HepG2 (cell line): ENCODE measurements around the gene NRG4. TPM values are rescaled to one million over a fixed set of nuclear protein-coding genes. Genes with fewer than 3 reads are reported as not detected.

Source experiments
- CHD4 ChIP-seq: fragments of 200-600 bp; sonication (generic); IDR thresholded peaks from 2 replicates; pipeline ENCODE4 v1.7.0; 2017; ENCODE audit warnings: mild to moderate bottlenecking, low read length, borderline replicate concordance
- CSRNP1 ChIP-seq: sonication (generic); formaldehyde crosslinking; IDR thresholded peaks from 2 replicates; pipeline ENCODE4 v1.8.1; 2023; ENCODE audit warnings: mild to moderate bottlenecking, missing genetic modification reagents
- ELF4 ChIP-seq: sonication (generic); formaldehyde crosslinking; IDR thresholded peaks from 2 replicates; pipeline ENCODE4 v1.5.0; 2020; ENCODE audit warnings: missing genetic modification reagents, mild to moderate bottlenecking, moderate library complexity, borderline replicate concordance
- MAX ChIP-seq: IDR thresholded peaks from 2 replicates; pipeline ENCODE4 v1.6.1; 2012; ENCODE audit warnings: inconsistent platforms
- MED13 ChIP-seq: sonication (generic); formaldehyde crosslinking; IDR thresholded peaks from 2 replicates; pipeline ENCODE4 v1.5.0; 2020; ENCODE audit warnings: missing genetic modification reagents
- PRMT3 ChIP-seq: sonication (generic); formaldehyde crosslinking; IDR thresholded peaks from 2 replicates; pipeline ENCODE4 v1.8.1; 2022; ENCODE audit warnings: low read depth, mild to moderate bottlenecking, moderate library complexity, missing genetic modification reagents, borderline replicate concordance
- RXRA ChIP-seq: sonication (generic); formaldehyde crosslinking; IDR thresholded peaks from 2 replicates; pipeline ENCODE4 v1.5.1; 2020; ENCODE audit warnings: missing genetic modification reagents
- SALL1 ChIP-seq: sonication (generic); formaldehyde crosslinking; IDR thresholded peaks from 2 replicates; pipeline ENCODE4 v1.8.0; 2022; ENCODE audit warnings: mild to moderate bottlenecking, missing genetic modification reagents
- TCF12 ChIP-seq, 2 experiments: fragments of 450-650 bp in 1 of 2; sonication (generic) in 1 of 2; formaldehyde crosslinking in 1 of 2; IDR thresholded peaks; 2 replicates each; pipeline versions ENCODE4 v1.6.1 to v1.8.0; 2017 to 2022; ENCODE audit warnings: antibody characterized with exemption in 1 of 2, mild to moderate bottlenecking in 1 of 2, missing genetic modification reagents in 1 of 2, moderate library complexity in 1 of 2
- ZNF143 ChIP-seq: sonication (generic); formaldehyde crosslinking; IDR thresholded peaks from 2 replicates; pipeline ENCODE4 v1.4.0; 2020; ENCODE audit warnings: missing genetic modification reagents
- ZNF280B ChIP-seq: sonication (generic); formaldehyde crosslinking; IDR thresholded peaks from 2 replicates; pipeline ENCODE4 v1.5.0; 2020; ENCODE audit warnings: missing genetic modification reagents, mild to moderate bottlenecking, borderline replicate concordance
- ZNF280D ChIP-seq: sonication (generic); formaldehyde crosslinking; IDR thresholded peaks from 2 replicates; pipeline ENCODE4 v1.5.1; 2020; ENCODE audit warnings: mild to moderate bottlenecking, missing genetic modification reagents
- ZNF460 ChIP-seq: sonication (generic); formaldehyde crosslinking; IDR thresholded peaks from 2 replicates; pipeline ENCODE4 v1.5.1; 2020; ENCODE audit warnings: missing genetic modification reagents, mild to moderate bottlenecking, borderline replicate concordance
- ZNF552 ChIP-seq: sonication (generic); formaldehyde crosslinking; IDR thresholded peaks from 2 replicates; pipeline ENCODE4 v1.9.0; 2022; ENCODE audit warnings: missing genetic modification reagents, mild to moderate bottlenecking, borderline replicate concordance
- ZNF569 ChIP-seq: sonication (generic); formaldehyde crosslinking; IDR thresholded peaks from 2 replicates; pipeline ENCODE4 v1.5.0; 2020; ENCODE audit warnings: mild to moderate bottlenecking, missing genetic modification reagents, moderate library complexity, borderline replicate concordance
- ZNF703 ChIP-seq: sonication (generic); formaldehyde crosslinking; IDR thresholded peaks from 2 replicates; pipeline ENCODE4 v1.5.1; 2020; ENCODE audit warnings: missing genetic modification reagents, mild to moderate bottlenecking, moderate library complexity, borderline replicate concordance
- ZNF775 ChIP-seq: sonication (generic); formaldehyde crosslinking; IDR thresholded peaks from 2 replicates; pipeline ENCODE4 v1.4.0; 2020; ENCODE audit warnings: missing genetic modification reagents, mild to moderate bottlenecking, moderate library complexity, borderline replicate concordance
- ZSCAN29 ChIP-seq: sonication (generic); formaldehyde crosslinking; conservative IDR thresholded peaks from 2 replicates; pipeline ENCODE4 v1.4.0; 2020; ENCODE audit warnings: mild to moderate bottlenecking, missing genetic modification reagents
- polyA plus RNA-seq, 8 experiments: library from polyadenylated mRNA; depleted of rRNA in 3 of 8; stranded (reverse) in 7 of 8; unstranded in 1 of 8; fragments of >200 nt; fragmentation: Illumina TruSeq in 4 of 8; extraction: Trizol in 4 of 8; gene quantifications; 2 replicates each; pipeline versions ENCODE4 v1.2.1 to v1.2.3, GENCODE V29; 2011 to 2016; ENCODE audit warnings: low read depth in 4 of 8, missing spikeins in 1 of 8, mixed read lengths in 1 of 8; ENCODE audit not compliant: insufficient read depth in 1 of 8
- total RNA-seq, 5 experiments: library from RNA; depleted of rRNA; stranded (reverse); fragments of >200 nt; fragmentation: Illumina TruSeq; extraction: Trizol; gene quantifications; 2 replicates each; pipeline ENCODE4 v1.2.3, GENCODE V29; 2016; ENCODE audit warnings: low read depth in 1 of 5

Gene NRG4
- total and polyA plus RNA-seq, 2 of the 13 experiments (the other 11 are each of a cell fraction or from before 2014, with no cell fraction given) = 0.01 TPM; not detected in 1

DNA sequence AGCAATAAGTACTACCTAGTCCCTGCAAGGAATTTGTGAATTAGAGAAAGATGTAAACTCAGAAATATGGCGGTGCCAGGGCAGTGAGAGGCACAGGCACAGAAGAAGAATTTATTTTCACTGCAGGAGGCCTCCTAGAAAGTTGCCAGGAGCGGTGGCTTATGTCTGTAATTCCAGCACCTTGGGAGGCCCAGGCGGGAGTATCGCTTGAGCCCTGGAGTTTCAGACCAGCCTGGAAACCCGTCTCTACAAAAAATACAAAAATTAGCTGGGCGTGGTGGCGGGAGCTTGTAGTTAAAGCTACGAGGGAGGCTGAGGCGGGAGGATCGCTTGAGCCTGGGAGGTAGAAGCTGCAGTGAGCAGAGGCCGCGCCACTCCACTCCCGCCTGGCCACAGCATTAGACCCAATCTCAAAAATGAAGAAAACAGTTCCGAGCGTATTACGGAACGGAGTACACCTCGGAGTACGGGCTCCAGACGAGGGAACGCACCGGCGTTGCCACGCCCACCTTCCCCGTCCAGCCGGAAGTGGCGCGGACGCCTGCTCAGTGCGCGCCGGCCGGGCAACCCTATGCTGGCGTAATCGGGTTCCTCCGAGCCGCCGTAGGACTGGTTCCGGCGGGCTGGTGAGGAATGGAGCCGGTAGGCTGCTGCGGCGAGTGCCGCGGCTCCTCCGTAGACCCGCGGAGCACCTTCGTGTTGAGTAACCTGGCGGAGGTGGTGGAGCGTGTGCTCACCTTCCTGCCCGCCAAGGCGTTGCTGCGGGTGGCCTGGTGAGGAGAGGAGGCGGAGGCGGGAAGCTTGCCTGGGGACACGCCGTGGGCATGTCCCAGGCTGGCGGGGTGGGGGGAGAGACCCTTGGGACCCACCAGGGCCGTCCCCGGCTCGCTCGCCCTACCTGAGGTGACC lies 108.6 kb downstream of the NRG4 start, which contains the start of gene FBXO22 (continued):
- peak; percentile 75; the same call in 1 of the 2 replicates for TF ChIP-seq ZNF280B (CRISPR knock-in tag)
- TF ChIP-seq ZNF775 (CRISPR knock-in tag) = no peak
- TF ChIP-seq MED13 (CRISPR knock-in tag) = peak; percentile 61; the same call in 1 of the 2 replicates
- TF ChIP-seq TCF12 (IDR thresholded peaks at IDR 0.05) = no peak
- TF ChIP-seq TCF12 (CRISPR knock-in tag; IDR thresholded peaks at IDR 0.05) = peak; percentile 40; the same call in 1 of the 2 replicates
- TF ChIP-seq ZNF460 (CRISPR knock-in tag) = peak; percentile 64; the same call in 1 of the 2 replicates
- TF ChIP-seq ZNF280D (CRISPR knock-in tag) = peak; percentile 85; the same call in 1 of the 2 replicates
- no peak for TF ChIP-seq ZNF569 (CRISPR knock-in tag)
- peak; percentile 89; the same call in 1 of the 2 replicates for TF ChIP-seq ELF4 (CRISPR knock-in tag)
- 0 out of 2 replicates have a peak, but pooled peaks have one; percentile 25 for TF ChIP-seq ZNF703 (CRISPR knock-in tag)
- TF ChIP-seq SALL1 (CRISPR knock-in tag) = peak; percentile 82
- TF ChIP-seq ZSCAN29 = 0 out of 2 replicates have a peak, but pooled peaks have one; percentile 76
- TF ChIP-seq CSRNP1 (CRISPR knock-in tag) = peak; percentile 90
- 0 out of 2 replicates have a peak, but pooled peaks have one; percentile 49 for TF ChIP-seq PRMT3 (CRISPR knock-in tag)
- TF ChIP-seq ZNF552 (CRISPR knock-in tag) = no peak; the same call in 1 of the 2 replicates
- peak; percentile 61; the same call in 1 of the 2 replicates for TF ChIP-seq ZNF143 (CRISPR knock-in tag)
- peak; percentile 73; the same call in 1 of the 2 replicates for TF ChIP-seq RXRA (CRISPR knock-in tag)
- TF ChIP-seq MAX = peak; percentile 79
- TF ChIP-seq CHD4 = no peak
